ENCODE measurements around the gene CDCA3.
A peak's percentile ranks its signal among the peaks of the same experiment; 100 is the strongest.

Gene CDCA3

GRCh38 chr12:6826125-6826733, 24.9 kb downstream of the CDCA3 start:
- TF ChIP-seq CTCF (IDR thresholded peaks at IDR 0.05; ENCODE audit: low read depth, low read length), result no peak
- DNase-seq, result no peak

GRCh38 chr12:6825398-6826124, 25.5 kb downstream of the CDCA3 start:
- Histone ChIP-seq H3K9me3 (ENCODE audit: severe bottlenecking) (no peaks in the 10 kb centered on the region), H3K36me3 (peaks cover 34% of the 10 kb centered on the region), H3K27ac (peak overlapping the region; percentile 25), H3K27me3 (ENCODE audit: insufficient read depth, low read depth, severe bottlenecking) (no peaks in the 10 kb centered on the region), H3K4me3 (ENCODE audit: low read depth, low read length) (no peak overlapping the region)
- peak; percentile 93 for DNase-seq
- TF ChIP-seq CTCF (IDR thresholded peaks at IDR 0.05; ENCODE audit: low read depth, low read length), result peak; percentile 93

More at GRCh38 chr12:6826125-6826733, 24.9 kb downstream of the CDCA3 start:
- Histone ChIP-seq H3K36me3 (peaks cover 40% of the 10 kb centered on the region), H3K27ac (peak overlapping the region; percentile 64), H3K27me3 (ENCODE audit: insufficient read depth, low read depth, severe bottlenecking) (no peaks in the 10 kb centered on the region), H3K9me3 (ENCODE audit: severe bottlenecking) (no peaks in the 10 kb centered on the region), H3K4me3 (ENCODE audit: low read depth, low read length) (no peak overlapping the region)

GRCh38 chr12:6824901-6825381, 26.1 kb downstream of the CDCA3 start:
- Histone ChIP-seq H3K27ac (peak overlapping the region; percentile 25), H3K27me3 (ENCODE audit: insufficient read depth, low read depth, severe bottlenecking) (no peaks in the 10 kb centered on the region), H3K4me3 (ENCODE audit: low read depth, low read length) (no peak overlapping the region), H3K9me3 (ENCODE audit: severe bottlenecking) (no peaks in the 10 kb centered on the region), H3K36me3 (peaks cover 29% of the 10 kb centered on the region)
- DNase-seq, result no peak
- no peak for TF ChIP-seq CTCF (IDR thresholded peaks at IDR 0.05; ENCODE audit: low read depth, low read length)

GRCh38 chr12:6824085-6824775, 26.9 kb downstream of the CDCA3 start:
- DNase-seq, result no peak
- no peaks in the 10 kb centered on the region for H3K27me3 ChIP-seq (ENCODE audit: insufficient read depth, low read depth, severe bottlenecking)

More at GRCh38 chr12:6824085-6824775, 26.9 kb downstream of the CDCA3 start:
- Histone ChIP-seq H3K4me3 (ENCODE audit: low read depth, low read length) (no peak overlapping the region), H3K9me3 (ENCODE audit: severe bottlenecking) (no peaks in the 10 kb centered on the region), H3K36me3 (peaks cover 28% of the 10 kb centered on the region), H3K27ac (no peak overlapping the region)
- TF ChIP-seq CTCF (IDR thresholded peaks at IDR 0.05; ENCODE audit: low read depth, low read length), result no peak
